Vagina (tissue), 2 donors: ENCODE measurements around the gene TIGD3.

Experiments used
- POLR2A ChIP-seq, 2 donors: fragments of 450-650 bp; IDR thresholded peaks; one replicate each; pipeline ENCODE4 v1.6.1; 2017; ENCODE audit warnings: antibody characterized with exemption in 2 of 2, mild to moderate bottlenecking in 2 of 2, moderate library complexity in 2 of 2
- POLR2AphosphoS5 ChIP-seq, 2 donors: sonication (generic); formaldehyde crosslinking; IDR thresholded peaks; one replicate each; pipeline ENCODE4 v1.9.0; 2017; ENCODE audit warnings: antibody characterized with exemption in 2 of 2, mild to moderate bottlenecking in 2 of 2, low read depth in 1 of 2; ENCODE audit not compliant: insufficient read depth in 1 of 2
- TF ChIP-seq, protein P1 (sequence below), 3 experiments: fragments of 450-650 bp in 2 of 3; fragments of 200-600 bp in 1 of 3; sonication (generic) in 1 of 3; IDR thresholded peaks; one replicate each; pipeline ENCODE4 v1.5.1; 2017 to 2019; ENCODE audit warnings: antibody characterized with exemption in 3 of 3, mild to moderate bottlenecking in 2 of 3, moderate library complexity in 2 of 3

- TF ChIP-seq, protein P1, sequence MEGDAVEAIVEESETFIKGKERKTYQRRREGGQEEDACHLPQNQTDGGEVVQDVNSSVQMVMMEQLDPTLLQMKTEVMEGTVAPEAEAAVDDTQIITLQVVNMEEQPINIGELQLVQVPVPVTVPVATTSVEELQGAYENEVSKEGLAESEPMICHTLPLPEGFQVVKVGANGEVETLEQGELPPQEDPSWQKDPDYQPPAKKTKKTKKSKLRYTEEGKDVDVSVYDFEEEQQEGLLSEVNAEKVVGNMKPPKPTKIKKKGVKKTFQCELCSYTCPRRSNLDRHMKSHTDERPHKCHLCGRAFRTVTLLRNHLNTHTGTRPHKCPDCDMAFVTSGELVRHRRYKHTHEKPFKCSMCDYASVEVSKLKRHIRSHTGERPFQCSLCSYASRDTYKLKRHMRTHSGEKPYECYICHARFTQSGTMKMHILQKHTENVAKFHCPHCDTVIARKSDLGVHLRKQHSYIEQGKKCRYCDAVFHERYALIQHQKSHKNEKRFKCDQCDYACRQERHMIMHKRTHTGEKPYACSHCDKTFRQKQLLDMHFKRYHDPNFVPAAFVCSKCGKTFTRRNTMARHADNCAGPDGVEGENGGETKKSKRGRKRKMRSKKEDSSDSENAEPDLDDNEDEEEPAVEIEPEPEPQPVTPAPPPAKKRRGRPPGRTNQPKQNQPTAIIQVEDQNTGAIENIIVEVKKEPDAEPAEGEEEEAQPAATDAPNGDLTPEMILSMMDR (IDR thresholded peaks at IDR 0.05): no peak
- TF ChIP-seq POLR2AphosphoS5 (IDR thresholded peaks at IDR 0.05; ENCODE audit: insufficient read depth in 1 of 2, low read depth in 1 of 2) (no peak), POLR2A (IDR thresholded peaks at IDR 0.05) (no peak)
Observed at GRCh38 chr11:65393513-65394079, 39.0 kb downstream of the TIGD3 start.
